OCI-LY7 (cell line): ENCODE results near the gene GRID1.
"Not testable (repeated sequence)": the region's sequence is repeated elsewhere in the genome, so short reads cannot be mapped to it uniquely, and the experiment has no call there.

Experiments used
- CTCF ChIP-seq: fragments of 200-600 bp; sonication (generic); conservative IDR thresholded peaks from 2 replicates; pipeline ENCODE4 v1.5.1; 2014; ENCODE audit warnings: mild to moderate bottlenecking, antibody characterized with exemption, low read length, moderate library complexity, mixed read lengths
- EZH2phosphoT487 ChIP-seq: fragments of 200-600 bp; sonication (generic); IDR thresholded peaks from 2 replicates; pipeline ENCODE4 v1.6.1; 2018; ENCODE audit warnings: low read depth, borderline replicate concordance, mild to moderate bottlenecking, mixed run types, antibody characterized with exemption, low read length, moderate library complexity, mixed read lengths

- not testable (repeated sequence) for TF ChIP-seq CTCF, EZH2phosphoT487
Measured at GRCh38 chr10:85838660-85839059, 527.9 kb downstream of the GRID1 start.
